Natural killer cell (primary cell): ENCODE results near the gene KIT. TPM values are rescaled to one million over a fixed set of nuclear protein-coding genes. Genes with fewer than 3 reads are reported as not detected.

ENCODE experiments used
- ATAC-seq, 3 donors: fragments of 150-1000 bp in 2 of 3; fragments of 200-7000 bp in 1 of 3; cut with Tn5 transposase; 1 replicate in 1 of 3; 2 replicates in 2 of 3; pipeline ENCODE4 v1.10.0; 2021; ENCODE audit warnings: mild to moderate bottlenecking in 2 of 3, moderate library complexity in 2 of 3
- DNase-seq, 2 donors: peaks; one replicate each; pipeline versions ENCODE4 v3.0.0 to v3.0.0-alpha.2; 2013 to 2021; ENCODE audit warnings: mixed read lengths in 1 of 2
- H3K27ac ChIP-seq: one replicate; pipeline ENCODE4 v1.5.1; 2013; ENCODE audit warnings: mild to moderate bottlenecking, low read length
- H3K27me3 ChIP-seq: one replicate; pipeline ENCODE4 v1.6.1; 2013; ENCODE audit warnings: low read length; ENCODE audit not compliant: control insufficient read depth, insufficient read depth
- H3K36me3 ChIP-seq: one replicate; pipeline ENCODE4 v1.6.1; 2013; ENCODE audit warnings: low read length; ENCODE audit not compliant: control insufficient read depth, insufficient read depth
- H3K4me1 ChIP-seq: one replicate; pipeline ENCODE4 v1.6.1; 2013; ENCODE audit warnings: low read length; ENCODE audit not compliant: control insufficient read depth, insufficient read depth
- H3K4me3 ChIP-seq: one replicate; pipeline ENCODE4 v1.5.1; 2013; ENCODE audit warnings: low read length
- H3K9me3 ChIP-seq: one replicate; pipeline ENCODE4 v1.6.1; 2013; ENCODE audit warnings: low read length; ENCODE audit not compliant: control insufficient read depth, insufficient read depth
- H3K27ac Mint-ChIP-seq, 2 donors: one replicate each; pipeline ENCODE4 v1.8.0; 2022; ENCODE audit warnings: mild to moderate bottlenecking in 2 of 2, mixed read lengths in 2 of 2, moderate library complexity in 1 of 2
- H3K27me3 Mint-ChIP-seq, 2 donors: one replicate each; pipeline ENCODE4 v1.8.0; 2022; ENCODE audit warnings: low read depth in 2 of 2, mixed read lengths in 2 of 2
- H3K36me3 Mint-ChIP-seq: one replicate; pipeline ENCODE4 v1.8.0; 2022; ENCODE audit warnings: mixed read lengths
- H3K4me1 Mint-ChIP-seq, 2 donors: one replicate each; pipeline ENCODE4 v1.8.0; 2022; ENCODE audit warnings: mixed read lengths in 2 of 2
- H3K4me3 Mint-ChIP-seq: one replicate; pipeline ENCODE4 v1.8.0; 2022; ENCODE audit warnings: mild to moderate bottlenecking, moderate library complexity, mixed read lengths
- H3K9me3 Mint-ChIP-seq, 2 donors: one replicate each; pipeline ENCODE4 v1.8.0; 2022; ENCODE audit warnings: mixed read lengths in 2 of 2
- CTCF ChIP-seq: fragments of 200-600 bp; IDR thresholded peaks from one replicate; pipeline ENCODE4 v1.8.0; 2022; ENCODE audit warnings: antibody characterized with exemption
- WGBS: methylation state at CpG from one replicate; pipeline ENCODE4 v1.1.7; 2013; ENCODE audit warnings: missing lambda C conversion rate; ENCODE audit not compliant: insufficient coverage; 5-methylcytosine and 5-hydroxymethylcytosine counted together
- intact Hi-C: fragments of 100-400 bp; cut with micrococcal nuclease; formaldehyde crosslinking; loops from one replicate; pipeline ENCODE4 v1.14.2; 2022
- total RNA-seq, 4 donors: library from RNA; stranded (reverse); fragments of 120-200 nt in 1 of 4; gene quantifications; one replicate each; pipeline versions ENCODE4 v1.2.3 to v1.2.4, GENCODE V29; 2013 to 2022

Gene KIT
- total RNA-seq, 3 donors from 2014 or later (not counting 1 experiment from before 2014, with no cell fraction given) = 2.0 to 6.6 (median 3.2) TPM

- no peaks in the 10 kb centered on the region for H3K36me3 ChIP-seq
- DNase-seq (peak; percentile 48 to 70), ATAC-seq (peak; percentile 44 to 56 (median 45))
- TF ChIP-seq CTCF = peak; percentile 67
- H3K36me3 Mint-ChIP-seq = no peaks in the 10 kb centered on the region
- H3K27ac Mint-ChIP-seq = peak overlapping the region; percentile 14 to 81
- peaks cover 0 to 8% of the 10 kb centered on the region in 2 donors for H3K27me3 Mint-ChIP-seq
- H3K9me3 ChIP-seq = no peaks in the 10 kb centered on the region
- no peaks in the 10 kb centered on the region for H3K27me3 ChIP-seq
- intact Hi-C loops = loop anchor here (1.0 to 5.0 kb wide), 4 partner anchors 25 to 361 kb away; no protein-coding TSS in a partner anchor
- H3K4me3 ChIP-seq = no peak overlapping the region
- peaks cover 33 to 42% of the 10 kb centered on the region in 2 donors for H3K4me1 Mint-ChIP-seq
- H3K4me3 Mint-ChIP-seq = peak overlapping the region; percentile 84
- H3K27ac ChIP-seq = peak overlapping the region; percentile 52
- H3K4me1 ChIP-seq = peaks cover 51% of the 10 kb centered on the region
- no peaks in the 10 kb centered on the region for H3K9me3 Mint-ChIP-seq
- WGBS = 10% methylated on average over 8 of the region's 8 CpGs
Observed at GRCh38 chr4:54683616-54684346, 26.0 kb downstream of the KIT start.

- TF ChIP-seq CTCF = no peak
- 96% methylated on average over 1 of the region's 1 CpG for WGBS
- H3K4me1 Mint-ChIP-seq = peaks cover 37 to 45% of the 10 kb centered on the region in 2 donors
- peaks cover 0 to 8% of the 10 kb centered on the region in 2 donors for H3K27me3 Mint-ChIP-seq
- DNase-seq = no peak
- Histone ChIP-seq H3K4me3 (no peak overlapping the region), H3K27ac (no peak overlapping the region), H3K4me1 (peaks cover 52% of the 10 kb centered on the region), H3K36me3 (no peaks in the 10 kb centered on the region), H3K9me3 (no peaks in the 10 kb centered on the region), H3K27me3 (no peaks in the 10 kb centered on the region)
- H3K36me3 Mint-ChIP-seq = no peaks in the 10 kb centered on the region
- no peaks in the 10 kb centered on the region for H3K9me3 Mint-ChIP-seq
- no peak for ATAC-seq
- intact Hi-C loops = loop anchor here (2.0 kb wide), 1 partner anchor 23 kb away; no protein-coding TSS in a partner anchor
- no peak overlapping the region for H3K4me3 Mint-ChIP-seq
- H3K27ac Mint-ChIP-seq = peak overlapping the region in 1 of 2 donors; percentile 81
Observed at GRCh38 chr4:54685810-54686209, 28.1 kb downstream of the KIT start.

- no peak overlapping the region for H3K4me3 ChIP-seq
- DNase-seq = peak in 1 of 2 donors; percentile 20
- Mint-ChIP-seq H3K27ac (peak overlapping the region; percentile 51 to 74), H3K4me1 (peaks cover 37 to 45% of the 10 kb centered on the region in 2 donors), H3K27me3 (peaks cover 0 to 8% of the 10 kb centered on the region in 2 donors), H3K9me3 (no peaks in the 10 kb centered on the region), H3K4me3 (peak overlapping the region; percentile 58), H3K36me3 (no peaks in the 10 kb centered on the region)
- no peaks in the 10 kb centered on the region for H3K27me3 ChIP-seq
- peak; percentile 67 to 81 (median 76) for ATAC-seq
- intact Hi-C loops = no loop called here
- H3K36me3 ChIP-seq = no peaks in the 10 kb centered on the region
- H3K4me1 ChIP-seq = peaks cover 50% of the 10 kb centered on the region
- TF ChIP-seq CTCF = no peak
- H3K27ac ChIP-seq = peak overlapping the region; percentile 61
- 22% methylated on average over 7 of the region's 11 CpGs for WGBS
- no peaks in the 10 kb centered on the region for H3K9me3 ChIP-seq
Observed at GRCh38 chr4:54687887-54688841, 30.4 kb downstream of the KIT start.
